Gastroesophageal sphincter (tissue), 4 donors: ENCODE results near the gene SYTL5. TPM values are rescaled to one million over a fixed set of nuclear protein-coding genes. Genes with fewer than 3 reads are reported as not detected.

Experiments
- ATAC-seq: fragments of 150-250 bp; one replicate; pipeline ENCODE4 v1.9.1; 2016; ENCODE audit warnings: mild to moderate bottlenecking, moderate library complexity
- H3K27ac ChIP-seq, 4 donors: fragments of 200-600 bp; sonication (generic) in 3 of 4; 1 replicate in 3 of 4; 2 replicates in 1 of 4; pipeline ENCODE4 v1.5.1; 2016 to 2019
- H3K27me3 ChIP-seq: fragments of 200-600 bp; sonication (generic); one replicate; pipeline ENCODE4 v1.5.1; 2019
- H3K36me3 ChIP-seq, 2 donors: fragments of 200-600 bp; sonication (generic); one replicate each; pipeline ENCODE4 v1.5.1; 2019; ENCODE audit warnings: control low read depth in 1 of 2
- H3K4me1 ChIP-seq, 3 donors: fragments of 200-600 bp; sonication (generic); 1 replicate in 2 of 3; 2 replicates in 1 of 3; pipeline ENCODE4 v1.5.1; 2016 to 2019; ENCODE audit warnings: control low read depth in 2 of 3
- H3K4me3 ChIP-seq, 2 donors: fragments of 200-600 bp; sonication (generic); one replicate each; pipeline ENCODE4 v1.5.1; 2019; ENCODE audit warnings: mild to moderate bottlenecking in 1 of 2, moderate library complexity in 1 of 2
- H3K9me3 ChIP-seq, 3 donors: fragments of 200-600 bp; sonication (generic); one replicate each; pipeline ENCODE4 v1.5.1; 2017 to 2019; ENCODE audit warnings: control low read depth in 2 of 3
- EP300 ChIP-seq: sonication (generic); formaldehyde crosslinking; IDR thresholded peaks from one replicate; pipeline ENCODE4 v1.6.1; 2017; ENCODE audit warnings: antibody characterized with exemption, mild to moderate bottlenecking
- POLR2A ChIP-seq, 2 donors: fragments of 450-650 bp; IDR thresholded peaks; one replicate each; pipeline ENCODE4 v1.6.1; 2017; ENCODE audit warnings: antibody characterized with exemption in 2 of 2, mild to moderate bottlenecking in 2 of 2, moderate library complexity in 1 of 2
- POLR2AphosphoS5 ChIP-seq: sonication (generic); formaldehyde crosslinking; IDR thresholded peaks from one replicate; pipeline ENCODE4 v1.6.1; 2017; ENCODE audit warnings: antibody characterized with exemption
- WGBS, 2 donors: methylation state at CpG; one replicate each; pipeline ENCODE4 v1.1.5; 2018; ENCODE audit warnings: low coverage in 1 of 2; 5-methylcytosine and 5-hydroxymethylcytosine counted together
- total RNA-seq, 4 donors: library from RNA; depleted of rRNA; stranded (reverse); fragments of >200 nt; gene quantifications; one replicate each; pipeline ENCODE4 v1.1.0, GENCODE V29; 2016
- TF ChIP-seq, protein P1 (sequence below), 4 experiments: fragments of 200-600 bp in 2 of 4; fragments of 450-650 bp in 2 of 4; sonication (generic) in 1 of 4; IDR thresholded peaks; one replicate each; pipeline ENCODE4 v1.5.1; 2017 to 2019; ENCODE audit warnings: antibody characterized with exemption in 4 of 4, mild to moderate bottlenecking in 2 of 4, moderate library complexity in 2 of 4

SYTL5 gene
- total RNA-seq, 4 donors from 2014 or later: 0.08 to 1.3 (median 0.13) TPM; not detected in 1

DNA sequence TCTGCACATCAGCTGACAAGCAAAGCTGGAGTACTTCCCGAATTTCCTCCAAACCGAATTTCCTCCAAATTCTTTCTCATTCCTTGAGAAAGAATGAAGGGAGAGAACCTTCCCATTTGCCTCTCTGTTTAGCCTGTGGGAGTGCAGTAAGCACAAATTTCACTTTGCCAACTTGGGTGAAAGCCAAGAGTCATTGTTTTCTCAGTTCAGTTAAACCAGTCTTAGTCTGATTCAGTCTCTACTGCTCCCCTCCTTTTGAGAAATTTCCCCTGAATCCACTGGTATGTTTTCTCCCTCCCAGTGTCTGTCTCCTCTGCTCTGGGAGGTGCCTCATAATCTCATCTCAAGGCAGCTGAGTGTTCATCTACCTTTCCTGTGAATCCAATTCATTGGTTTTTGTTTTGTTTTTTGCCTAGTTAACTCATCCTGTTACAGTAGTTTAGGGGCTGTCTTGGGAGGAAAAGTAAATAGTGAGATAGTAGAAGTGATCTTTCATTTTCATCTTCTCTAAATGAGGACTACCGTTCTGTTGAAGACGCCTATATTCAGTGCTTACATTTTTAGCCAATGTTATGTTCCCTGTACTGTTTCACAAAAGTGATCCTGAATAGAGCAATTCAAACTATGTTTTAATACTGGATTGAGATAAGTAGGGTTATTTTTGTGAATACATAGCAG, 49.0 kb downstream of the SYTL5 start:
- Histone ChIP-seq H3K36me3 (no peaks in the 10 kb centered on the region), H3K27ac (no peak overlapping the region), H3K4me1 (no peaks in the 10 kb centered on the region), H3K27me3 (no peaks in the 10 kb centered on the region), H3K9me3 (no peaks in the 10 kb centered on the region), H3K4me3 (no peak overlapping the region)
- TF ChIP-seq POLR2A (IDR thresholded peaks at IDR 0.05) (no peak), POLR2AphosphoS5 (no peak), EP300 (no peak)
- TF ChIP-seq, protein P1, sequence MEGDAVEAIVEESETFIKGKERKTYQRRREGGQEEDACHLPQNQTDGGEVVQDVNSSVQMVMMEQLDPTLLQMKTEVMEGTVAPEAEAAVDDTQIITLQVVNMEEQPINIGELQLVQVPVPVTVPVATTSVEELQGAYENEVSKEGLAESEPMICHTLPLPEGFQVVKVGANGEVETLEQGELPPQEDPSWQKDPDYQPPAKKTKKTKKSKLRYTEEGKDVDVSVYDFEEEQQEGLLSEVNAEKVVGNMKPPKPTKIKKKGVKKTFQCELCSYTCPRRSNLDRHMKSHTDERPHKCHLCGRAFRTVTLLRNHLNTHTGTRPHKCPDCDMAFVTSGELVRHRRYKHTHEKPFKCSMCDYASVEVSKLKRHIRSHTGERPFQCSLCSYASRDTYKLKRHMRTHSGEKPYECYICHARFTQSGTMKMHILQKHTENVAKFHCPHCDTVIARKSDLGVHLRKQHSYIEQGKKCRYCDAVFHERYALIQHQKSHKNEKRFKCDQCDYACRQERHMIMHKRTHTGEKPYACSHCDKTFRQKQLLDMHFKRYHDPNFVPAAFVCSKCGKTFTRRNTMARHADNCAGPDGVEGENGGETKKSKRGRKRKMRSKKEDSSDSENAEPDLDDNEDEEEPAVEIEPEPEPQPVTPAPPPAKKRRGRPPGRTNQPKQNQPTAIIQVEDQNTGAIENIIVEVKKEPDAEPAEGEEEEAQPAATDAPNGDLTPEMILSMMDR (IDR thresholded peaks at IDR 0.05): no peak
- no peak for ATAC-seq
- 40 to 76% methylated on average over 2 of the region's 4 CpGs for WGBS, 2 donors

DNA sequence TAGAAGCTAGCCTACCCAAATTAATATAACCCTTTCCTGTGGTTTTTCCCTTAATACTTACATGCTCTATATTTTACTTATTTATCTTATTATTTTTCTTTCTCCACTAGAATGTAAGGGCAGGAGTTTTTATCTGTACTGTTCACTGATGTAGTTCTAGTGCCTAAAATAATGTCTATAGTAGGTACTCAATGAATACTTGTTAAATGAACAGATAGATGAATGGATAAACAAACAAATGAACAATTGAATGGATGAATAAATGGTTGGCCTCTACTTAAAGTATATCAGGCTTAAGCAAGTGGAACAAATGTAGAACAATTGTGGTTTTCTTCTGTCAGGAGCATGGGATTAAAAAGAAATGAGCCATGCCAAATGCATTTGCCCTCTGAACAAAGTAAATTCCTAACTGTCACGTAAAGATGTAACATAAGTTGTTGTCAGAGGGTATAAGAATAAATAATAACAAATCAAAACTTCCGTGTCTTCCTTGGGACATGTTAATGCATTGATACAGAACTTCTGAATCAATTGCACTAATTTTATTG, 54.1 kb downstream of the SYTL5 start:
- 72 to 86% methylated on average over 1 to 2 of the region's 2 CpGs for WGBS, 2 donors
- Histone ChIP-seq H3K36me3 (no peaks in the 10 kb centered on the region), H3K9me3 (no peaks in the 10 kb centered on the region), H3K27ac (no peak overlapping the region), H3K27me3 (no peaks in the 10 kb centered on the region), H3K4me3 (no peak overlapping the region), H3K4me1 (no peaks in the 10 kb centered on the region)
- TF ChIP-seq, protein P1 (IDR thresholded peaks at IDR 0.05): no peak
- TF ChIP-seq POLR2AphosphoS5: no peak
- TF ChIP-seq EP300: no peak
- no peak for TF ChIP-seq POLR2A (IDR thresholded peaks at IDR 0.05)
- no peak for ATAC-seq

DNA sequence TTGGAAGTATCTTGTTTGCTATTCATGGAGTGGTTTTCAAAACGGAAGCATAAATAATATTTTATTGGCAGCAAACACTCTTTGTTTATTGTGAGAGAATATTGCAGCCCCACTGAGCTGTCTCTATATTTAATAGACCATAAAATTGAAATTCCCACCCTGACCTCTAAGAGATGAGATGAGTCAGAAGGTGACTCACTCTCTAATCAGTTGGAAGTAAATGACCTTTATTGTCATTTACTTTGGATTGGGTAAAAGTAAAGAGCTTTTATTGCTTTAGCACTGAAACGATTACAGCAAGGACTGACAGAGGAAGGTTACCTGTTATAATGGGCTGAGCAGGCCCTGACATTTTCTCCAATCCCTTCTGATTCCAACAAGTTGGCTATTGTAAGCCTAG, 55.0 kb downstream of the SYTL5 start:
- H3K27me3 ChIP-seq: no peaks in the 10 kb centered on the region
- no peaks in the 10 kb centered on the region for H3K4me1 ChIP-seq
- H3K9me3 ChIP-seq: no peaks in the 10 kb centered on the region
- ATAC-seq: no peak
- H3K27ac ChIP-seq: no peak overlapping the region
- no peak overlapping the region for H3K4me3 ChIP-seq
- no peak for TF ChIP-seq POLR2AphosphoS5
- no peaks in the 10 kb centered on the region for H3K36me3 ChIP-seq
- WGBS, 2 donors: 47 to 53% methylated on average over 2 of the region's 2 CpGs

DNA sequence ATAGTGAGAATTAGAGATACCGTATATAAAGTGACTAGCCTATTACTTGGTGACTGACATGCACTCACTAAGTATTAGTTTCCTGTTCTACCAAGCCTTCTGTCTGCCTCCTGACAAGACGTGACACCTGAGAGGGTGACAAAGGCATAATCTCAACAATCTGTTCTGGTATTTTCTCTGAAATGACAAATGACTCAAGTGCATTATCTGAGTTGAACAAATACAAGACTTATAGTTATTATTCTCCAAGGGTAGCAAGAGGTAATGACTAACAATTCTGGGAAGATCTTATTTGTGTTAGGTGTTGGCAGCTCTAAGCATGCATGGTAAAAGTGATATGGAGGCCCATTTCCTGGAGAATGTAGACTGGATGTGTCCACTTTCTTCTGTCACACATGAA, 60.6 kb downstream of the SYTL5 start:
- H3K9me3 ChIP-seq: no peaks in the 10 kb centered on the region
- WGBS, 2 donors: 70% methylated on average over 2 of the region's 2 CpGs; no CpG with 5 or more reads in 1 of the 2 donors
- no peak for ATAC-seq
- H3K36me3 ChIP-seq: no peaks in the 10 kb centered on the region
- no peaks in the 10 kb centered on the region for H3K4me1 ChIP-seq
- H3K27ac ChIP-seq: no peak overlapping the region
- no peak overlapping the region for H3K4me3 ChIP-seq
- H3K27me3 ChIP-seq: no peaks in the 10 kb centered on the region
- TF ChIP-seq EP300 (no peak), POLR2AphosphoS5 (no peak), POLR2A (IDR thresholded peaks at IDR 0.05) (no peak)
- TF ChIP-seq, protein P1 (IDR thresholded peaks at IDR 0.05): no peak

DNA sequence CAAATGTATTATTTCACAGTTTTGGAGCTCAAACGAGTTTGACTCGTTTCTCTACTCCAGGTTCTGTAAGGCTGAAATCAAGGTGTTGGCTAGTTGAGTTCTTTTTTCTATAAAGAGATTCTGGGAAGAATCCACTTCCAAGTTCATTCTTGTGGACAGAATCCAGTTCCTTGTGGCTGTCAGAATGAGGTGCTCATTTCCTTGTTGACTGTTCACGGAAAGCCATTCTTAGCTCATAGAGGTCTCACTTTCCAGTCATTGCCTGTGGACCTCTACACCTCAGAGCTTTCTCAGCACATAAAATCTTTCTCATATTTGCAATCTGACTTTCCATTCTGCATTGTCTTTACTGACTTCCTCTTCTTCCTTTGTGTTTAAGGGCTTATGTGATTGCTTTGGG, 62.9 kb downstream of the SYTL5 start:
- no peak for TF ChIP-seq POLR2A (IDR thresholded peaks at IDR 0.05)
- no peak for TF ChIP-seq POLR2AphosphoS5
- TF ChIP-seq EP300: no peak
- TF ChIP-seq, protein P1 (IDR thresholded peaks at IDR 0.05): no peak
- Histone ChIP-seq H3K27ac (no peak overlapping the region), H3K4me3 (no peak overlapping the region), H3K27me3 (no peaks in the 10 kb centered on the region), H3K36me3 (no peaks in the 10 kb centered on the region), H3K4me1 (no peaks in the 10 kb centered on the region), H3K9me3 (no peaks in the 10 kb centered on the region)
- WGBS, 2 donors: 78 to 100% methylated on average over 1 to 3 of the region's 3 CpGs
- ATAC-seq: no peak
